GM19455 (cell line): ENCODE data around the gene GRIN3A.
A peak's percentile ranks its signal among the peaks of the same experiment; 100 is the strongest.

Source experiments
- ATAC-seq: cut with Tn5 transposase; IDR thresholded peaks from one replicate; pipeline ENCODE4 v1.9.1; 2021; ENCODE audit not compliant: unreplicated experiment

The GRIN3A gene

DNA sequence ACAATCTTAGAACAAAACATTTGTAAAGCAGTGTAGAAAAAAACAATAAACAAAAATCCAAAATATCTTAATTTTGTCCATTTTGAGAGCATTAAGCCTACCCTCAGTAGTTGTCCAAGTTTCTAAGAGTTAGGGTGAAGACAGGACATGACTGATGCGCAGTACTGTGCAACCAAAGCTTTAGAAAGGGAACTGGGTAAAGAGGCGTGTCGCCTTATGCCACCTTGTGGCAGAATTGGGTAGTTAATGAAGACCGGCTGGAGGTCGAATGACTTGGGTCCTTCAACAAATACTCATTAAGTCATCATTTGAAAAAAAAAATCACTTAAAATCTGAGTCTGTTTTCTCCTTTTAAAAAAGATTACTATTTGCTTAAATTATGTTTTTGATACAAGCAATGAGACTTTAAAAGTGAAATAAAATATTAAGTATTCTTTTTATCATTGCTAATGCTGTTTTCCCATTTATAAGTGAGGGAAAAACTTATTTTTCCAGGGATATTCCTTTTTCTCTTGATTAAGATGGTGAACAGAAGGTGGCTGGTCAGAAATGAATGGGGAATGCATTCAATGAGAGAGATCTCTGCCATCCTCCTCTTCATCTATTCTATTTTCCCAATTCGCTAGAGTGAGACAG is 208.3 kb downstream of the GRIN3A start:
- ATAC-seq: peak; percentile 41

DNA sequence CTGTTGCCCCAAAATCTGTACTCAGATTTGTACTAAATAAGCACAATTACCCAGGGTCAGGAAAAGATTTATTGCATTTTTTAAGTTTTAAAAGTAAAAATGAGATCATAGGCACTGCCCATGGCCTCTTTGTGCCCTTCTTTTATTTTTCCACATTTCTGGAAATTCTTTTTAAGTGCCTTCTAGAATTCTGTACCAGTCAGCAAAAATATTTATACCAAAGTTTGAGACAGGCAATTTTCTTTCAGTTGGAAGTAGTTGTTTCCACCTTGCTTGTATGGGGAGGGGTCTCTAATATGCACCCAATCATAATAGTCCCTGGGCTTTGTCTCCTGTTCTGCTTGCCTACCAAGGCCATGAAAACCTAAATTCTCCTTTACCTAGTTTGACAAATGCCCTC is 210.4 kb downstream of the GRIN3A start:
- no peak for ATAC-seq

DNA sequence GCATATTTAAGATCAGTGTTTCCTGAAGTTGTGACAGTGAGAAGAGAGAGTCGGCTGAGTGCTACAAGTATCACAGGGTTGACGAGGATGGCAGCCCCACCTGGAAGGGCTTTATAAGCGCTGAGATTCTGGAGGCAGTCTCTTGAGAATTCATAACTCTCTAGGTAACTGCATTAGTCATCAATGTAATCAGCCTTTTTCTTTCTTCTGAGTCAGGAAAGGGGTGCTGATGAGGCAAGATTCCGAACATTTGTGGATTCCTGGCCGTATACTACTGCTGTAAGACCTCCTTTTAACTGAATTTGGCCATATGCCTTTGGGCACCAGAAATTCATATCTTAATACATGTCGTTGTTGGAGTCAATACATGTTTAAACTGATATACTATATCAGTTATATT is 211.4 kb downstream of the GRIN3A start:
- ATAC-seq: no peak

GRCh38 chr9:101524371-101524770 is 214.1 kb downstream of the GRIN3A start:
- ATAC-seq: no peak
